Astrocyte of the cerebellum (primary cell): ENCODE data around the gene NCEH1.
"Not testable (repeated sequence)": the region's sequence is repeated elsewhere in the genome, so short reads cannot be mapped to it uniquely, and the experiment has no call there.

Source experiments
- DNase-seq: peaks from one replicate; pipeline ENCODE4 v3.0.0-alpha.2; 2011; ENCODE audit warnings: low read depth
- H3K4me3 ChIP-seq: 2 replicates; pipeline ENCODE4 v1.5.1; 2011; ENCODE audit warnings: mild to moderate bottlenecking, low read depth, low read length, moderate library complexity
- CTCF ChIP-seq: IDR thresholded peaks from 2 replicates; pipeline ENCODE4 v1.5.1; 2012; ENCODE audit warnings: low read length, low read depth, moderate library complexity, mild to moderate bottlenecking; ENCODE audit errors: missing control alignments
- in situ Hi-C: cut with HindIII; loops from 2 replicates; pipeline ENCODE4 v1.10.0; 2017; ENCODE audit warnings: low sequenced_read_pairs

The NCEH1 gene

GRCh38 chr3:172707967-172708366 is 2.9 kb downstream of the NCEH1 start:
- TF ChIP-seq CTCF, result no peak
- in situ Hi-C loops, result no loop called here
- DNase-seq, result no peak
- no peak overlapping the region for H3K4me3 ChIP-seq

GRCh38 chr3:172707030-172707429 is 3.8 kb downstream of the NCEH1 start:
- in situ Hi-C loops, result no loop called here
- no peak for DNase-seq
- no peak for TF ChIP-seq CTCF
- H3K4me3 ChIP-seq, result no peak overlapping the region

- no peak for TF ChIP-seq CTCF
- in situ Hi-C loops, result no loop called here
- H3K4me3 ChIP-seq, result no peak overlapping the region
- DNase-seq, result no peak
Observed at GRCh38 chr3:172705170-172705569, 5.7 kb downstream of the NCEH1 start.

GRCh38 chr3:172704001-172704400 is 6.9 kb downstream of the NCEH1 start:
- H3K4me3 ChIP-seq, result no peak overlapping the region
- in situ Hi-C loops, result no loop called here
- no peak for DNase-seq
- no peak for TF ChIP-seq CTCF

GRCh38 chr3:172702731-172703130 is 8.1 kb downstream of the NCEH1 start:
- in situ Hi-C loops, H3K4me3 ChIP-seq, DNase-seq: not testable (repeated sequence)

GRCh38 chr3:172702256-172702655 is 8.6 kb downstream of the NCEH1 start:
- H3K4me3 ChIP-seq, result no peak overlapping the region
- DNase-seq, result no peak
- in situ Hi-C loops, result no loop called here
- no peak for TF ChIP-seq CTCF

- in situ Hi-C loops, result no loop called here
- H3K4me3 ChIP-seq, result no peak overlapping the region
- no peak for TF ChIP-seq CTCF
- no peak for DNase-seq
Observed at GRCh38 chr3:172701751-172702150, 9.1 kb downstream of the NCEH1 start.
